Activated CD4-positive, alpha-beta T cell treated with anti-CD3 and anti-CD28 coated beads for 4 hours (primary cell): ENCODE results near the gene ADAMTS17.

Experiments
- DNase-seq, 2 donors: peaks; one replicate each; pipeline ENCODE4 v3.0.0-alpha.2; 2020

Gene ADAMTS17

DNA sequence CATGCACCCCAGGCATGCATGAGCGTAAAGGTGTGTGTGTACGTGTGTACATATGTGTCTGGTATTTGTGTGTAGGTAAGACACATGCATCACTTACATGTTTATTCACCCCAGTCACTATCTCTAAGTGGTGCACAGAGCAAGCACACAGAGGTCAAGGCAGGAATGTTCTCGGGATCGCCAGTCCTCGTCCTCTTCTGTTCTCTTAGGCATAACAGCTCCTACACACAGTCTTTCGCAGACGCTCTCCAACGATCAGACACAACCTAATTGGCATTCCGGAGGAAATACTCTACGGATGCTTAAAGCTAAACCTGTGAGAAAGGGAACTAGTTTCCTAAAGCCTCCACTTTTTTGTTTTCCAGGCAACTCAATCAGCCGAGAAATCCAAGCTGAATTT is 95.9 kb downstream of the ADAMTS17 start:
- no peak for DNase-seq

DNA sequence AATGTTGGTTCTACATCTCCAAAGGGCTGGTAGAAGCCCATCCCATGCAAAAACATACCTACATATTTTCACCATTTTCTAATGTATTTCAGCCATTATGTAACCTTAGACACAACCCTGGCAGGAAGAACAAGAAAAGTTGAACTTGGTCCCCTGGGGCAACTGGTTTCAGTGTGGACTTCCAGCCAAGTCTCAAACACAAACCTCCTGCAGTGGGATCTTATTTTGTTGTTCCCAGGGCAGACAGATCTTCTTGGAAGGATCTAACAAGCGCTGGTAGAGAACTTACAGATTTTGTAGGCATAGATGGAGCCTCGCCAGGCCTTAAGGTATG is 96.3 kb downstream of the ADAMTS17 start:
- no peak for DNase-seq

DNA sequence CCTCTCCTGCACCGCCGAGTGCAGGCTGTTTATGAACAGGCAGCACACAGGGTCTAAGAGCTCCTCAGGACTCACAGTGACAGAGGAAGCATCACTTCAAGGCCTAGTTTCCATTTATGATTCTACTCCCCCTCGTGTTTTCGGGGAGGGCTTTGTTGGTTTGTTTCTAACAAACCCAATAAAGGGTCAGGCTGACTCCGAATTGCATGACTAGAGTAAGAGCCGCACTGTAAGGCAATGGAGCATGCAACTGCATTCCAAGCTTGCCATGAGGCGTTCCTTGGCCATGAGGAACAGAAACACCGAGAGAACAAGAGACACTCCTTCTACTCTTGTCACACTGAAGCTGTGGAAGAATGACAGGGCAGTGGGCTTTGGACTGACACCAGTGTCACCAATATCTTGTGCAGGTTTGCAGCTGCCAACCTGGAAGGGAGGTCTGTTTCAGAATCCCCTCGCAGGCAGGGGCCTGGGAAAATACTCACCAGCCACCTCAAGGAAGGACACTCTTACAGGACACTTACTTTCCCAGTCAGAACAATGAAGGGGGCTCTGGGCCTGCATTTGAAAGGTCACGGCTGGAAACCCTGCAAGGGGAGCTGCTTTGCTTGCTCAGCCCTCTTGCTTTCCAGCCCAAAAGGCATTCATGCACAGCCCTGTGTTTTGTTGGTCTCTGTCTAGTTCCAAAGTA is 96.8 kb downstream of the ADAMTS17 start:
- DNase-seq = no peak

DNA sequence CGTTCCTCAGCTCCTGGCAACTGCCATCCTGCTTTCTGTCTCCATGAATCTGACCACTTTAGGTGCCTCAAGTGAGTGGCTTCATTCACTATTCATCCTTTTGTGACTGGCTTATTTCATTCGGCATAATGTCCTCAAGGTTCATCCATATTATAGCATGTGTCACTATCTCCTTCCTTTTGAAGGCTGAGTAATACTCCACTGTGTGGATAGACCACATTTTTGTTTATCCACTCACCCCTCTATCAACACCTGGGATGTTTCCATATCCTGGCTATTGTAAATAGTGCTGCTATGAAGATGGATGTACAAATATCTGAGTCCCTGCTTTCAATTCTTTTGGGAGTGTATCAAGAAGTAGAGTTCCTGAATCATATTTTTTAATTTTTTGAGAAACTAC is 98.8 kb downstream of the ADAMTS17 start:
- no peak for DNase-seq

DNA sequence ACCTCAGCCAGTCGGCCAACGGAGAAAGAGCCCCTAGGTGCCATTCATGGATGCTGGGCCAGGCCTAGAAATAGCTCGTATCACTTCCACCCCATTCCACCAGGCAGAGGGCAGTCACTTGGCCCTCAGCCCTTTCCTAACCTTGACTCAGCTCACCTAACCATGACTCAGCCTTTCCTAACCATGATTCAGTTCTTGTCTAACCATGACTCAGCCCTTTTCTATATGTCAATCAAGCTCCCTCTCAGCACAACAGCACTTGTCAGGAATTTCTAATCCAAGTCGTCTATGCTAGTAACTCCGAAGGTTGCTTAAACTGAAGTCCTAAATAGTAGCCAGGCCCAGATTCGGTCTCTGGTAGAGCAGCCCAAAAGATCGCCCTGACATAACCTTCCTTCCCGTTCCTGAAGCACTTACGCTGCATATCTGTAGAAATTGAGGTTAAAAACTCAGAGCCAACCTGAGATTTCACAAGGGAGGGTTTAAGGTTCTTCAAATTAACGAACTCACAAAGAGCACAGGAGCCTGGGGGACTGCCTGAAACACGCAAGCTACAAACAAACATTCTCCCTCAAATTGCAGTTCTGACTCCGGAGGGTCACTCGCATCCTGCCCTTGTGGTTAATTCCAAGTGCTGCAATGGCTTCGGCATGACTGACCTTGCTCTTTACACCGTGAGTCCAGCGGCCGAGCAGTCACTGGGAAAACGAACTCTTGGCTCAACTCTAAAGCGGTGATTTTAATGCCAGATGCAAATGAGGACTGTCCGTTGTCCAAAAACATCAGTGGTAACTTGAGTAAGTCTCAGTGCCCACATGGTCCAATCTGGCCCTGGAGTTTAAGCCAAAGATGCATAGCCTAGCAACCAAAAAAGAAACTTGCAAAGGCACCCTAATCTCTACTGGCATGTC is 99.9 kb downstream of the ADAMTS17 start:
- DNase-seq = no peak

DNA sequence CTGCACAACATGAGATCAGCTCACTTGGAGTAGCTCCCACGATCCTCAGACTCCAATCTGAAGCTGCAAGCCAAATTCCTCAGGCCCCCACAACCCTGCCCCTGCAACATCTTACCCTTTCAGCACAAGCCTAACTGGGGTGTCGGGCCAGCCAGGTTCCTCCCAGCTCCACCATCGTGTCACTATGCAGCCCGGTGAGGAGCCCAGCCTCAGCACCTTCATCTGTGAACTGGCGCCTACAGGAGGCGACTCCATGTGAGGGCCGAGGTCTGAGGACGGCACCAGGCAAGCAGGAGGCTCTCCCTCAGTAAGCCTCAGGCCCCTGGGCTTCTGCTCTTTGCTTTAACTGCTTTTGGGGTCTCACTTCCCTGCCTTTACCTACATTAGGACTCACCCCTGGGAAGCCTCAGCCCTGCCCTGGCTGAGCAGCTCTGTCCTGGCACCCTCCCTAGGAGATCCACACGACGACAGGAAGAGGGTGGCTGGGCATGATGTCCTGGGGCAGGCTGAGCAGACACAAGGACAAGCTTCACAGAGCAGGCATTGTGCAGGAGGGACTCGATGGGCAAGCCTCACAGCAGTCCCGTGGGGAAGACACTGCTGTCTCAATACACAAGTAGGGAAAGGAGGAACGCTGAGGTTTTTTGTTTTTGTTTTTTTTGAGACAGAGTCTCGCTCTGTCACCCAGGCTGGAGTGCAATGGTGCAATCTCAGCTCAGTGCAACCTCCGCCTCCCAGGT is 104.6 kb downstream of the ADAMTS17 start:
- DNase-seq = no peak

DNA sequence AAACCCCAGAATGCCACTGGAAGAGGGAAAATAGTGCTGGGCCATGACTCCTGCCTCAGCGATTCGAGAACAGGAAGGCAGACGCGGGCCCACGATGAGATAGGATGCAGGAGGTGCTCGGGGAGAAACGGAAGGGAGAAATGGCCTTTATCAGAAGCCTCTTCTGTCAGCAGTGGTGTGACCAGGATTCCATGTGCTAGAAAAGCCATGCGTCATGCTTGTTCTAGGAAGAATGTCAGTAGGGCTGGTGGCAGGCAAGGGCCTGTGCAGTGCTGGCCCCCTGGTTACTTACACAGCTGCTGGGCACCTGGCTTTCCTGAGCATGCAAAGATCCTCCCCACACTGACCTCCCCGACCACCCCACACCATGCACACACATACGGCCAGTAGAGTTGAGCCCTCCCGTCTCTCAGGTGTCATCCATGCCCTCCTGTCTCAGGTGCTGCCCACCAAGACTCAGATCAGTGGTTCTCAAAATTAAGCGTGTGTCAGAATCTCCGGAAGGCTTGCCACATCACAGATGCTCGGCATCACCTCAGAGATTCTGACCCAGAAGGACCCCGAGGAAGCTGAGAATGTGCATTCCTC is 106.7 kb downstream of the ADAMTS17 start:
- DNase-seq = no peak

DNA sequence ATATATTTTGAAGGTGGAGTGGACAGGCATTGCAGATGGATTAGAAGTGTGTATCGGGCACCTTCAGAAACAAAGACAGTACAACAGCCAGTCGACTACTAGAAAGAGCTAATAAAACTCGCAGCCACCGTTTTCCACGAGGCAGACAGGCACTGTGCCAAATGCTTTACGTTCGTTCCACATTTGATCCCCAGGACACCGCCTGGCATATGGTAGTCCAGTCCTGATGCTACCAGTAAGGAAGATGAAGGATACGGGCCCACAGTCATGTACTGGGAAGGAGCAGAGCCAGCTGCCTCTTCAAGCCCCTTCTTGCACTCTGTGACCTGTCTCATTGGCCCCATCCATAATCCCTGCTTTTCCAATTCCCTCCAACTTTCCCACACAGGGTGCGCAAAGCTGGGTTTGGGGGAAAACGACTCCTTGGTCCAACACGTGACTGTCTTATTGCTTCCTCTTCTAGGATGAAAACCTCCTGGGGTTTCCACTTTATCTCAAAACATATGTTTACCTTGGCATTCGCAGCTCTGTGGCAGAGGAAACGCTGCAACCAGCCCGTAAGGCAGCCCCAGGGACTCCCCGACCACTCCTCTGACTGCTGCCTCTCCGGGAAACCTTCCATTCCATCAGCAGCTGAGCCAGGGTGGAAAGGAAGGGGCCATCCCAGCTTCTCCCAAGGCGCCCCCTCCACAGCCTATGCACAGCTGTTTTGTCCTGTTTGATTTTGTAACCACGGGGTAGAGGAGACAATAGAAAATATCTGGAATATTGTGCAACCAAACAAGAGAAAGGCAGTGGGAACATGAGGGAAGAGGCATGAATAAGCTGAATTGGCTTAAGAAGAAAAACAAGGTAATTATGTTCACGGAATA is 107.4 kb downstream of the ADAMTS17 start:
- no peak for DNase-seq

DNA sequence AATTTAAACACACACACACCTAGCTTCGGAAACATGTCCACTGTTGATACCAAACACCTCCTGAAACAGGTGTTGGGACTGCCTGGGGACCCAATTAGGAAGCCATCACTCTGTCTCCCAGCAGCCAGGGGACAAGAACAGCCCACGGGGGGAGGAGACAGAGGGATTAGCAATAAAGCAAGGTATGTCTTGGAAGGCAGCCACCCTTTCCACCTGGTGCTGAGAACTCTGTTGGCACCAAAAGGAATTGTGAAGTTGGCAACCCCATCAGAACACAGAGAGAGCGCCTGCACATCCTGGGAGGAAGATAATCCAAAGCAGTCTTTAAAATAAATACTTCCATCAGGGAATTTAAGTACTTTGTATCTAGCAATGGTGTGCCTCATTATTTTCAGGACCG is 111.0 kb downstream of the ADAMTS17 start:
- no peak for DNase-seq

DNA sequence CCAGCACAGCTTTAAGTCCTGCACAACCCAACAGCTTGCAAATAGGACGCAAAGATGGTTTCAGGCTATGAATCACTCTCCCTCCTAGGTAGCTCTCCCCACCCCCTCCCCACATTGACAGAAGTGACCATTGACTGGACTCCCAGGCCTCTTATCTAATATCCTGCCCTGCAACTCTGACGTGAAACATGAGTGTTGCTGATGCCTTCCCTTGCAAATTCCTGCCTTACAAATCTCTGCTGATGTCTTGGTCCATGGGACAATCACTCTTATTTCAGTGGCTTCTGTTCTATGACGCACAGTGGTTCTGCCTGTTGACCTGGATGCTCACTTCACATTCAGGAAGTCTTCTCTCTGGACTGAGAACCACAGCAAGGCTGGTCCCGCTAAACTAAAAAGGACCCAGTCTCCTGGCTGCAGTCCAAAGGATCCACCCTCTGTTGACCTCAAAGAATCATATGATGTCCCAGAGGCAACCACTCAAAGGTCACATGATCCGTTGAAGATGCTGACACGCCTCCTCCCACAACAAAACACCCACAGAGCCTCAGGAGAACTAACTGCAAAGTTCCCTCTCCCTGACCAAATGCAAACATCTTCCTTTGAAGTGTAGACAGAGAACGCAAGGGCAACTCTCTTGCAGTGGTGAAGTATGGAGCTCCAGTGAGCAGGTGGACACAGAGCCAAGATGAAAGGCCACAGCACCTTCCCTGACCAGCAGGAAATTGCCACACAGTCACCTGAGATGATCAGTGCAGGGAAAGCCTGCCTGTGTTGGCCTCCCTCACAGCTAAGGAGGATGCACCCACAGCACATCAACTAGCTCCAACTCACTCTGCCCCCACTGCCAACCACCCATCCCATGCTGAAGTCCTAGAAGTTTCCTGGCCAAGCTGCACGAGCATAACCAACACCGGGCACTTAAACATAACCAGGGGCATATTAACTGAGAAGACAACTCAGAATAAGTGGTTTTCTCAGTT is 112.3 kb downstream of the ADAMTS17 start:
- no peak for DNase-seq

DNA sequence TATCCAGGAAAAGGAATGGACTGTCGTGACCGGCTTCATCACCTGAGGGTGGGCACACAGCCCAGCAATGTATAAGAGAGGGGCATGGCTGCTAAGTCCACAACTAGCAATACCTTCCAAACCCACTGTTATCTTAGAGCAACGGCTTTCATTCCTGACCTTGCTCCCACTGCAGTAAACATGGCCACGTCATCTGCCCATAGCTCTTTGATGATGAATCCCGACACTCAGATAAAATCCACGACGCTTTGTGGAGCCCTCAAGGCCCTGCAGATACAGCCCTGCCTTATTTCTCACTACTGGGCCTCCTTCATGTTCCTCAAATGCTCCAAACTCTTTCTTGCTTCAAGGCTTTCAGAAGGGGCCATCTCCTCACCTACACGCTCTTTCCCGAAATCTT is 114.0 kb downstream of the ADAMTS17 start:
- no peak for DNase-seq

DNA sequence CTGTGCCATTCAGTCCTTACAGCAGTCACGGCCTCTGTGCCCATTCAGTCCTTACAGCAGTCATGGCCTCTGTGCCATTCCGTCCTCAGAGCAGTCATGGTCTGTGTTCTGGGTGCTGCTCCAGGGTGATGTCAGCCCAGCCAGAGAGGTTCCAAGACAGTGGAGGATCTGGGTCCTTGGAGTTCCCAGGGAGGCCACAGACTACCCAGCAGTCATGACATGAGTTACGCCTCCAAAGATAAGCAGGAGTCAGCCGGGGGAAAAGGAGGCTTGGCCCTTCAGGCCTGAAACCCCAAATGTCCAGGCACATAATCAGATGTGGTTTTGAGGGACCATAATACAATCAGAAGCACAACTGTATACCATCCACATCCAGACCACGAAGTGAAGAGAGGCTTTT is 115.7 kb downstream of the ADAMTS17 start:
- DNase-seq = no peak

DNA sequence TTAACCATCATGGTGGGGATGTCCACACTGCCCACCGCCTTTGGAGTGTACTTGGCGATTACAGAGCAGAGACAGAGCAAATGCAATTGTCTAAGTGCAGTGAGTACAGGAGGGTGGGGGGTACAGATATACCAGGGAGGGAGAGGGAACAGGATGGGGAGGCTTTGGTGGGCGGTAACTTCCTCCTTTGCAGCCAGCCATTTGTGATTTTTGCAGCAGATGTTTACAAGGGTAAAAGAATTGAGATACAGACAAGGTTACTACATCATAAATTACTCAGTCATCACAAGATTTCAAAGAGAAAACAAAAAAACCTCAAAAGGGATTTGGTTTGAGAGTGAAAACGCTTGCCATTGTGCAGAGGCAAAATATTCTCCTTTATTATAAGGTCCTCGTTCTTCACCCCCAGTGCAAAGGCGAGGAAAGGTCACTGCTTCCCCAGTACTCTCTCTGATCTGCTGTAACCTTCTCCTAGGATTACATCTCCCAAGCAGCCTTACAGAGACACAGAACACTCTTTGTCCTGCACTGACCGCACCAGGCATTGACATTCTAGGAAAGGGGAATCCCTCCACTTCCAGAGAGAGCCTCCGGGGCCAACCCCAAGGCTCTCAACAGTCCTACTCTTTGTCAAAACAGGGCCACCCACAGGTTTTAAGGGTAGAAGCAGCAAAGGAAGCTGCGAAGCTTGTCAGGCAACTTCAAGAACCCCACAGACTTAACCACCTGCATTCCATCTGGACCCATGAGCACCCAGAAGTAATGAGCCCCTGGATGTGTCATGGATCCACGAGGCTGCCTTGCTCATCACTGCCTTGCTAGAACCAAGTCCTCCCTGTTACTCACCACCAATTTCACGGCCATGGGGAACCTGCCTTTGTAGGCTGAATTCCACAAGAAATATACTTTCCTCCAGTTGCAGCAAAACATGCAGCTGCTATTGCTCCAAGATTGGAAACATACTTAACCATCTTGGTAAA is 117.3 kb downstream of the ADAMTS17 start:
- DNase-seq = no peak

DNA sequence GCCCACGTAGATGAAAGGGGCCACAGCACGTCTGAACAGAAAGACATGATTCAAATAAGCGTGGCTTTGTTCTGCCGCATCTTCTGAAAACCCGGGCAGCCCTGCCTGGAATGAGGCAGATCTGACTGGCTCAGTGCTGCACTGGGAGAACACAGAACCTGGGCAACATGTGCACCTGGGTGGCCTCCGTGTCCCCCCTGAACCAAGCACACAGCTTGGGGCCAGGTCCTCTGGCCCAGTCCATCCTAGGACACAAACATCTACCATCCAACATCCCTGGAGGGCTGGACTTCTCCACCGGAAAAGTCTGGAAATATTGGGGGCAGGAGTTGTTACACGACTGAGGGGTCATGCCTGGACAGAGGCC is 119.4 kb downstream of the ADAMTS17 start:
- no peak for DNase-seq

DNA sequence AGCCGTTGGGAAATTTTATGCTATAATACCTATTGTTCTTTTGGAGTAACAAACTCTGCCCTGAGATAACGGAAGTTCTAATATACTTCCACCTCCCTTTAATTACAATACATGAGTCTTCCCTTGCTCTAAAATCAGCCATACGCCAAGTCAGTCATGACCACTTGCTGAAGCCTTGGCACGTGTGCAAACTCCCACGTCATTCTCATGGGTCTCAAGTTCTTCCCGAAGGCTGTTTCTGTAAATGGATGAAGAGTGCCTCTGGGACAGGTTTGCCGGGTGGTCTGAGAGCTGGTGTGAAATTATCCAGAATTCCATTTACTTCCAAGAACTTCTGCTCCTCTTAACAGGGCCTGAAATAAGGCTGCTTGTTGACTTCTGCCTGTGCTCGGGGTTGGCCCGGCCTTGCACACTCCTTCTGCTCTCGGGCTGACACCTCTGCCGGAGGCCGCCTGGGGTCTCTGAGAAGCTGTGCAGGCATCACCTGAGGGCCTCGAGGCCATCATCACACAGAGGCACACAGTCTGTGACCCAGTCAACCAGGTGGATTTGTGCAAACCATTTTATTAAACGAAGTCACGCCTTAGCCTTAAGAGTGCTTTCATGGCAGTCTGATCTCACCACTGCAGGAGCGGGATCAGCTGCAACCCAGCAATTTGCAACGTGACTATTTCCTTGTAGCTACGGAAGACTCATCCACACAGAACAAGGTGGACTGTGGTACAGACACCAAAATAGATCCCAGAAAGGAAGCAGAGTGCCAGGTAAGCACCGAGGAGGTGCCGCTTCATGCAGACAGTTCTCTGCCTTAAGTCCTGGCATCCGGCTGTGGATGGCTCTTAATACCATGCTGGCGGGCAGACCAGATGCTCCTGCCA is 120.1 kb downstream of the ADAMTS17 start:
- DNase-seq = no peak

DNA sequence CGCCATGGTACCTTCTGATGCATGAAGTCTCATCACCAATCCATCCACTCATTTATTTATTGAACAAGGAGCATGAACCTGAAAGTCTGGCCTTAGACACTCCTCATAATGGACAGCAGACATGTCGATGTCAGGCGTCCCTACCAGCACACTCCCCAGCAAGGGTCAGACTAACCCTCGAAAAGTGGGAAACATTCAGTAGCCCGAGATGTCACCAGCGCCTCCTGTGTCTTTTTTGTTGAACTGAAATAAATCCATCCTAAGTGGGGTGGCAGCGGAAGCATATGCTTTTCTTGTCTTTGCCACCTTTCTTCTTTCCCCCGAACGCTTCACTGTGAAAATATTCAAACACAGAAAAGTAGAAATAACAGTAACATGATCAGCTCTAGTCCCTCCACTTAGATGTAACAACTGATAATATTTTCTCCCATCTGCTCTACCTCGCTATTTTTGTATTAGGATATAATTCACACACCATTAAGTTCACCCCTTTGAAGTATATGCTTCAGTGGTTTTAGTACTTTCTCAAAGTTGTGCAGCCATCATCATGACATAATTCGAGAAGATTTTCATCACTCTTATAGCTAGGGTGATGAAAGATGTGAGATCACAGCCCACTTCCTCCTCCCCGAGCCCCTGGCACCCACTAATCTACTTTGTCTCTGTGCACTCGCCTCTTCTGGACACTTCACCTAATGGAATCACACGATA is 121.6 kb downstream of the ADAMTS17 start:
- no peak for DNase-seq

DNA sequence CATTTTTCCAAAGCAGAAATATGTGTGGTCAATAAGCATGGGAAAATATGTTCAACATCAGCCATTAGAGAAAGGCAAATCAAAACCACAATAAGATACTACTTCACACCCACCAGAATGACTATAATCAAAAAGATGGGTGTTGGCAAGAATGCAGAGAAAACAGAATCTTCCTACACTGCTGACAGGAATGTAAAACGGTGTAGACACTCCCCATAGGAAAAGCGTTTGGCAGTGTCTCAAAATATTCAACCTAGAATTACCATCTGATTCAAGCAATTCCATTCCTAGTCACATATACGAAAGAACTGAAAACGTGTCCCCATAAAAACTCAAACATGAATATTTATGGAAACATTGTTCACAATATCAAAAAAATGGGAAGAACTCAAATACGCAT is 123.3 kb downstream of the ADAMTS17 start:
- no peak for DNase-seq

DNA sequence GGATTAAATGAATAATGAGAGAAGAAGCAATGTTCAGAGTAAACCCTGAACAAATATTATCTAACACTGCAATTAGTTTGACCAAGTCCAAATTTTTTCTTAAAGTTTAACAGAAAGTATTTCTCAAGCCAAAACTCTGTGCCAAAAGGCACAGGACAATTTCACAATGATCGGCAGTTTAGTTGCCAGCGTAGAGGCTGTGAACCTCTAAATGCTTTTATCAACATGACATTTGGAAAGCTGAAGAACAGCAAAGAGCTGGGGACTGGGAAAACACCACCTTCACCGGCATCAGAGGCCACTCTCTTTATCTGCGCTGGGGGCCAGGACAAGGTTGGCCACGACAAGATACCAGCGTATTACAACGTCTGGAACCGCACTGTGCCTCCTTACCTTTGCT is 125.6 kb downstream of the ADAMTS17 start:
- no peak for DNase-seq
